Hepatocyte (in vitro differentiated cells): ENCODE measurements around the gene EIF3B. TPM values are rescaled to one million over a fixed set of nuclear protein-coding genes. Genes with fewer than 3 reads are reported as not detected.

Experiments used
- DNase-seq: peaks from one replicate; pipeline ENCODE4 v3.0.0-alpha.2; 2016; ENCODE audit warnings: low spot score
- H2AFZ ChIP-seq: fragments of 200-600 bp; sonication (generic); 2 replicates; pipeline ENCODE4 v1.6.0; 2016; ENCODE audit warnings: antibody characterized with exemption, mild to moderate bottlenecking
- H3K27ac ChIP-seq: fragments of 200-600 bp; sonication (generic); 2 replicates; pipeline ENCODE4 v1.5.1; 2016; ENCODE audit warnings: mild to moderate bottlenecking
- H3K27me3 ChIP-seq: fragments of 200-600 bp; sonication (generic); 2 replicates; pipeline ENCODE4 v1.6.1; 2016
- H3K36me3 ChIP-seq: fragments of 200-600 bp; sonication (generic); replicated peaks from 2 replicates; pipeline ENCODE4 v1.5.1; 2016; ENCODE audit warnings: low read depth; ENCODE audit not compliant: insufficient read depth
- H3K4me1 ChIP-seq: fragments of 200-600 bp; sonication (generic); 2 replicates; pipeline ENCODE4 v1.5.1; 2016; ENCODE audit warnings: mild to moderate bottlenecking, moderate library complexity; ENCODE audit not compliant: insufficient read depth
- H3K4me2 ChIP-seq: fragments of 200-600 bp; sonication (generic); 2 replicates; pipeline ENCODE4 v1.6.0; 2016
- H3K4me3 ChIP-seq: fragments of 200-600 bp; sonication (generic); 2 replicates; pipeline ENCODE4 v1.5.1; 2016; ENCODE audit warnings: mild to moderate bottlenecking
- H3K79me2 ChIP-seq: fragments of 200-600 bp; sonication (generic); 2 replicates; pipeline ENCODE4 v1.6.0; 2017; ENCODE audit warnings: mild to moderate bottlenecking
- H3K9me2 ChIP-seq: fragments of 200-600 bp; sonication (generic); replicated peaks from 2 replicates; pipeline ENCODE4 v1.6.0; 2017; ENCODE audit warnings: mild to moderate bottlenecking; ENCODE audit not compliant: insufficient read depth
- H3K9me3 ChIP-seq: fragments of 200-600 bp; sonication (generic); 2 replicates; pipeline ENCODE4 v1.5.1; 2016; ENCODE audit warnings: low read depth, mild to moderate bottlenecking
- H4K20me1 ChIP-seq: fragments of 200-600 bp; sonication (generic); 2 replicates; pipeline ENCODE4 v1.6.0; 2016; ENCODE audit warnings: mild to moderate bottlenecking; ENCODE audit not compliant: insufficient read depth, poor library complexity, severe bottlenecking
- EZH2 ChIP-seq: fragments of 200-600 bp; sonication (generic); IDR thresholded peaks from 2 replicates; pipeline ENCODE4 v1.6.1; 2016; ENCODE audit warnings: antibody characterized with exemption, mild to moderate bottlenecking, borderline replicate concordance
- EZH2phosphoT487 ChIP-seq: fragments of 200-600 bp; sonication (generic); IDR thresholded peaks from one replicate; pipeline ENCODE4 v1.6.1; 2018; ENCODE audit warnings: antibody characterized with exemption, mild to moderate bottlenecking, low read depth, moderate library complexity; ENCODE audit not compliant: unreplicated experiment, severe bottlenecking
- WGBS: methylation state at CpG from one replicate; pipeline ENCODE4 v1.1.6; 2016; ENCODE audit warnings: low lambda C conversion rate; ENCODE audit errors: missing lambda C conversion rate; 5-methylcytosine and 5-hydroxymethylcytosine counted together
- polyA plus RNA-seq: library from polyadenylated mRNA; unstranded; fragments of >200 nt; fragmentation: Nextera tagmentation; extraction: Ambion mirVana; gene quantifications from 2 replicates; pipeline ENCODE4 v1.2.1, GENCODE V29; 2016
- total RNA-seq: library from RNA; depleted of rRNA; stranded (reverse); fragments of >200 nt; gene quantifications from 2 replicates; pipeline ENCODE4 v1.2.3, GENCODE V29; 2014
- TF ChIP-seq, protein P1 (sequence below): fragments of 200-600 bp; sonication (generic); IDR thresholded peaks from 2 replicates; pipeline ENCODE4 v1.5.1; 2016; ENCODE audit warnings: antibody characterized with exemption, mild to moderate bottlenecking; ENCODE audit not compliant: poor library complexity

Gene EIF3B
- total and polyA plus RNA-seq, 2 experiments from 2014 or later, result 122 to 145 TPM

DNA sequence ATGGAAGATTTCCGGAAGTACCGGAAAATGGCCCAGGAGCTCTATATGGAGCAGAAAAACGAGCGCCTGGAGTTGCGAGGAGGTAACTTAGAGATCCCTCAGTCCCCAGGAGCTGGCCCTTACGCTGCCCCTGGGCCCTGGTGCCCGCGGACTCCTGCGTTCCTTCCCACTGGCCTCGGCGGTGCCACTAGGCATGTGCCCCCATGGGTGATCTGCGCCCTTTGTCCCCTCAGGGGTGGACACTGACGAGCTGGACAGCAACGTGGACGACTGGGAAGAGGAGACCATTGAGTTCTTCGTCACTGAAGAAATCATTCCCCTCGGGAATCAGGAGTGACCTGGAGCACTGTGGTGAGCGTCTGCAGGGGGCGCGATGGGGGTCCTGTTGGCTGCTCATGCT lies 24.5 kb downstream of the EIF3B start:
- Histone ChIP-seq H4K20me1 (peaks cover 13% of the 10 kb centered on the region), H3K27ac (no peak overlapping the region), H2AFZ (no peak overlapping the region), H3K27me3 (no peaks in the 10 kb centered on the region), H3K4me1 (no peaks in the 10 kb centered on the region), H3K4me2 (no peak overlapping the region), H3K36me3 (no peaks in the 10 kb centered on the region), H3K9me3 (no peaks in the 10 kb centered on the region), H3K4me3 (no peak overlapping the region), H3K9me2 (no peaks in the 10 kb centered on the region), H3K79me2 (peaks cover 7% of the 10 kb centered on the region)
- WGBS, result 94% methylated on average over 20 of the region's 20 CpGs
- DNase-seq, result no peak
- TF ChIP-seq, protein P1, sequence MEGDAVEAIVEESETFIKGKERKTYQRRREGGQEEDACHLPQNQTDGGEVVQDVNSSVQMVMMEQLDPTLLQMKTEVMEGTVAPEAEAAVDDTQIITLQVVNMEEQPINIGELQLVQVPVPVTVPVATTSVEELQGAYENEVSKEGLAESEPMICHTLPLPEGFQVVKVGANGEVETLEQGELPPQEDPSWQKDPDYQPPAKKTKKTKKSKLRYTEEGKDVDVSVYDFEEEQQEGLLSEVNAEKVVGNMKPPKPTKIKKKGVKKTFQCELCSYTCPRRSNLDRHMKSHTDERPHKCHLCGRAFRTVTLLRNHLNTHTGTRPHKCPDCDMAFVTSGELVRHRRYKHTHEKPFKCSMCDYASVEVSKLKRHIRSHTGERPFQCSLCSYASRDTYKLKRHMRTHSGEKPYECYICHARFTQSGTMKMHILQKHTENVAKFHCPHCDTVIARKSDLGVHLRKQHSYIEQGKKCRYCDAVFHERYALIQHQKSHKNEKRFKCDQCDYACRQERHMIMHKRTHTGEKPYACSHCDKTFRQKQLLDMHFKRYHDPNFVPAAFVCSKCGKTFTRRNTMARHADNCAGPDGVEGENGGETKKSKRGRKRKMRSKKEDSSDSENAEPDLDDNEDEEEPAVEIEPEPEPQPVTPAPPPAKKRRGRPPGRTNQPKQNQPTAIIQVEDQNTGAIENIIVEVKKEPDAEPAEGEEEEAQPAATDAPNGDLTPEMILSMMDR, result no peak
- TF ChIP-seq EZH2, result no peak
- no peak for TF ChIP-seq EZH2phosphoT487

DNA sequence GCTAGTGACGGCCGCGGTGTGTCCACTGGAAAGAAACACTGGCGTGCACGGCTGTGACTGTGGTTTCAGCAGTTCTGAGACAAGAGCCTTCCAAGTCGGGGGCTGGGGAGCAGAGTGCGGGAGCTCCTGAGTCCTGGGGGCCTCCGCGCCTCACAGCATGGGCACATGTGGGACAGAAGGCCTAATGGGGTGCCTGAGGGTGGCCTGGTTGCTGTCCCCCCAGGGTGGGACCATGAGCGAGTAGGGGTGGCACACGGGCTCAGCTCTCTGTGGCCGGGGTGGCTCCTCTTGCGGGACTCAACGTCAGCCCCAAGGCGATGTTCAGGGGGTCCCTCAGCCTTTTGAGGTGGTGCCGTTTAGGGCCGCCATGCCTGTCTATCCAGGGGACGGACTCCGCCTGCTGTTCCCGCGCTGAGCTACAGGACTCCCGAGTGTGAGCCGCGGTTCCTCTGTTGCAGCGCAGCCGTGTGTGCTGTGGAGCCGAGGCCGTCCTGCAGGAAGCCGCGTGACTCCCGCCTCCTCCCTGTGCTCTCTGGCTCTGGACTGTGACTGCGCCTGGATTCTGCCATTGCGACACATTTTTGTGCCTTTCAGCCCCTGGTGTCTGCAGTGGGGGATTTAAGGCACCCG lies 25.3 kb downstream of the EIF3B start:
- WGBS, result 95% methylated on average over 34 of the region's 34 CpGs
- TF ChIP-seq EZH2 (no peak), EZH2phosphoT487 (no peak)
- TF ChIP-seq, protein P1, result no peak
- H3K27ac ChIP-seq, result no peak overlapping the region
- H3K36me3 ChIP-seq, result no peaks in the 10 kb centered on the region
- peaks cover 13% of the 10 kb centered on the region for H4K20me1 ChIP-seq
- H3K4me3 ChIP-seq, result no peak overlapping the region
- H3K4me1 ChIP-seq, result no peaks in the 10 kb centered on the region
- no peak overlapping the region for H2AFZ ChIP-seq
- H3K9me3 ChIP-seq, result no peaks in the 10 kb centered on the region
- H3K27me3 ChIP-seq, result no peaks in the 10 kb centered on the region
- no peaks in the 10 kb centered on the region for H3K9me2 ChIP-seq
- no peak for DNase-seq
- H3K4me2 ChIP-seq, result no peak overlapping the region
- H3K79me2 ChIP-seq, result peaks cover 6% of the 10 kb centered on the region

DNA sequence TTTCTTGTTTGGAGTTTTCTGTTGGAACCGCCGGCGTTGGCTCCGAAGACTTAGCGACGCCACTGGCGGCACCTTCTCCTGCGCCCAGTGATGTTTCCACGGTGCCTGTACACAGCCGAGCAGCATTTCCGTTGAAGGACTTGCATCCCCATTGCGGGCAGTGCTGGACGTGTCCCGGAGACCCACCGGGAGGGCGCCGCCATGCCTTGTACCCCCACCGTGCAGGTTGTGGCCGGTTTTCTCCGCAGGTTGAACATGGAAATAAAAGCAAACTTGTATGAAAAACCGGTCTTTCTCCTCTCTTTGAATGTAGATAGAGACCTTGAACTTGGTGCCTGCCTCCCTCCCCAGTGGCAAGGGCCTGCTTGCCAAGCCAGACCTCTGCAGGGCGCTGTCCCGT lies 25.8 kb downstream of the EIF3B start:
- Histone ChIP-seq H3K9me2 (no peaks in the 10 kb centered on the region), H3K9me3 (no peaks in the 10 kb centered on the region), H3K79me2 (peaks cover 5% of the 10 kb centered on the region), H3K4me3 (no peak overlapping the region), H4K20me1 (peaks cover 13% of the 10 kb centered on the region), H2AFZ (no peak overlapping the region), H3K27me3 (no peaks in the 10 kb centered on the region), H3K4me1 (no peaks in the 10 kb centered on the region), H3K36me3 (no peaks in the 10 kb centered on the region), H3K27ac (no peak overlapping the region), H3K4me2 (no peak overlapping the region)
- no peak for DNase-seq
- no peak for TF ChIP-seq EZH2
- TF ChIP-seq EZH2phosphoT487, result no peak
- TF ChIP-seq, protein P1, result no peak
- WGBS, result 96% methylated on average over 23 of the region's 23 CpGs
